ENCODE data around the gene EFHC1. TPM values are rescaled to one million over a fixed set of nuclear protein-coding genes. Genes with fewer than 3 reads are reported as not detected.

Gene EFHC1
- total RNA-seq, 3 donors from 2014 or later, result 26.2 to 55.8 (median 36.7) TPM

- no peaks in the 10 kb centered on the region for H3K27me3 ChIP-seq
- H3K27ac ChIP-seq, result peak overlapping the region in 1 of 2 donors; percentile 23
- no peaks in the 10 kb centered on the region for H3K9me3 ChIP-seq
- peaks cover 8 to 26% of the 10 kb centered on the region in 2 donors for H3K4me1 ChIP-seq
- intact Hi-C loops (cut with DNase I; ENCODE audit: low total_unique reads), result no loop called here
- H3K36me3 ChIP-seq, result no peaks in the 10 kb centered on the region
- H3K4me3 ChIP-seq, result no peak overlapping the region
- TF ChIP-seq, protein P1, sequence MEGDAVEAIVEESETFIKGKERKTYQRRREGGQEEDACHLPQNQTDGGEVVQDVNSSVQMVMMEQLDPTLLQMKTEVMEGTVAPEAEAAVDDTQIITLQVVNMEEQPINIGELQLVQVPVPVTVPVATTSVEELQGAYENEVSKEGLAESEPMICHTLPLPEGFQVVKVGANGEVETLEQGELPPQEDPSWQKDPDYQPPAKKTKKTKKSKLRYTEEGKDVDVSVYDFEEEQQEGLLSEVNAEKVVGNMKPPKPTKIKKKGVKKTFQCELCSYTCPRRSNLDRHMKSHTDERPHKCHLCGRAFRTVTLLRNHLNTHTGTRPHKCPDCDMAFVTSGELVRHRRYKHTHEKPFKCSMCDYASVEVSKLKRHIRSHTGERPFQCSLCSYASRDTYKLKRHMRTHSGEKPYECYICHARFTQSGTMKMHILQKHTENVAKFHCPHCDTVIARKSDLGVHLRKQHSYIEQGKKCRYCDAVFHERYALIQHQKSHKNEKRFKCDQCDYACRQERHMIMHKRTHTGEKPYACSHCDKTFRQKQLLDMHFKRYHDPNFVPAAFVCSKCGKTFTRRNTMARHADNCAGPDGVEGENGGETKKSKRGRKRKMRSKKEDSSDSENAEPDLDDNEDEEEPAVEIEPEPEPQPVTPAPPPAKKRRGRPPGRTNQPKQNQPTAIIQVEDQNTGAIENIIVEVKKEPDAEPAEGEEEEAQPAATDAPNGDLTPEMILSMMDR (IDR thresholded peaks at IDR 0.05), result no peak
- no peak for TF ChIP-seq POLR2AphosphoS5 (IDR thresholded peaks at IDR 0.05)
- TF ChIP-seq POLR2A (IDR thresholded peaks at IDR 0.05), result no peak
- DNase-seq (ENCODE audit: low spot score in 2 of 2), result no peak
Observed at GRCh38 chr6:52553158-52553557, 133.0 kb downstream of the EFHC1 start.

- H3K4me3 ChIP-seq, result no peak overlapping the region
- intact Hi-C loops (cut with DNase I; ENCODE audit: low total_unique reads), result no loop called here
- peaks cover 8 to 26% of the 10 kb centered on the region in 2 donors for H3K4me1 ChIP-seq
- H3K36me3 ChIP-seq, result no peaks in the 10 kb centered on the region
- H3K9me3 ChIP-seq, result no peaks in the 10 kb centered on the region
- no peaks in the 10 kb centered on the region for H3K27me3 ChIP-seq
- DNase-seq (ENCODE audit: low spot score in 2 of 2), result no peak
- H3K27ac ChIP-seq, result peak overlapping the region; percentile 21 to 23
- TF ChIP-seq POLR2AphosphoS5 (IDR thresholded peaks at IDR 0.05) (no peak), POLR2A (IDR thresholded peaks at IDR 0.05) (no peak)
- TF ChIP-seq, protein P1 (IDR thresholded peaks at IDR 0.05), result no peak
Observed at GRCh38 chr6:52553719-52554118, 133.6 kb downstream of the EFHC1 start.

- intact Hi-C loops (cut with DNase I; ENCODE audit: low total_unique reads), result no loop called here
- peaks cover 8 to 26% of the 10 kb centered on the region in 2 donors for H3K4me1 ChIP-seq
- no peak overlapping the region for H3K27ac ChIP-seq
- no peaks in the 10 kb centered on the region for H3K27me3 ChIP-seq
- no peaks in the 10 kb centered on the region for H3K36me3 ChIP-seq
- TF ChIP-seq POLR2A (IDR thresholded peaks at IDR 0.05) (no peak), POLR2AphosphoS5 (IDR thresholded peaks at IDR 0.05) (no peak)
- TF ChIP-seq, protein P1 (IDR thresholded peaks at IDR 0.05), result no peak
- no peak overlapping the region for H3K4me3 ChIP-seq
- DNase-seq (ENCODE audit: low spot score in 2 of 2), result no peak
- no peaks in the 10 kb centered on the region for H3K9me3 ChIP-seq
Observed at GRCh38 chr6:52554684-52555280, 134.6 kb downstream of the EFHC1 start.

GRCh38 chr6:52555518-52556233 lies 135.5 kb downstream of the EFHC1 start:
- Histone ChIP-seq H3K27ac (peak overlapping the region in 1 of 2 donors; percentile 46), H3K4me3 (no peak overlapping the region), H3K27me3 (no peaks in the 10 kb centered on the region), H3K9me3 (no peaks in the 10 kb centered on the region), H3K36me3 (no peaks in the 10 kb centered on the region), H3K4me1 (peaks cover 8 to 25% of the 10 kb centered on the region in 2 donors)
- intact Hi-C loops (cut with DNase I; ENCODE audit: low total_unique reads), result no loop called here
- TF ChIP-seq, protein P1 (IDR thresholded peaks at IDR 0.05), result no peak
- TF ChIP-seq POLR2AphosphoS5 (IDR thresholded peaks at IDR 0.05) (no peak), POLR2A (IDR thresholded peaks at IDR 0.05) (no peak)
- no peak for DNase-seq (ENCODE audit: low spot score in 2 of 2)

Measured in breast epithelium (tissue), 4 donors.